K562 (cell line): ENCODE results near the gene SEPTIN6. TPM values are rescaled to one million over a fixed set of nuclear protein-coding genes. Genes with fewer than 3 reads are reported as not detected.

Experiments
- ATF7 ChIP-seq: fragments of 450-650 bp; IDR thresholded peaks from 2 replicates; pipeline ENCODE4 v1.7.1; 2014; ENCODE audit warnings: mild to moderate bottlenecking, moderate library complexity
- CCAR2 ChIP-seq: fragments of 200-400 bp; formaldehyde crosslinking; IDR thresholded peaks from 2 replicates; pipeline ENCODE4 v1.6.1; 2017; ENCODE audit warnings: mild to moderate bottlenecking, low read depth, low read length
- EZH2 ChIP-seq: IDR thresholded peaks from 2 replicates; pipeline ENCODE4 v1.6.1; 2012; ENCODE audit warnings: low read depth, mild to moderate bottlenecking, inconsistent platforms, low read length, borderline replicate concordance
- MCM3 ChIP-seq: fragments of 450-650 bp; IDR thresholded peaks from 2 replicates; pipeline ENCODE4 v1.6.1; 2016
- MEIS2 ChIP-seq: fragments of 450-650 bp; IDR thresholded peaks from 2 replicates; pipeline ENCODE4 v1.6.1; 2014; ENCODE audit warnings: mild to moderate bottlenecking; ENCODE audit not compliant: partially characterized antibody
- SIN3A ChIP-seq, 2 experiments: fragments of 150-350 bp in 1 of 2; IDR thresholded peaks; 2 replicates each; pipeline ENCODE4 v1.6.1; 2011 to 2016; ENCODE audit warnings: borderline replicate concordance in 2 of 2, low read depth in 2 of 2, low read length in 2 of 2, mild to moderate bottlenecking in 2 of 2, moderate library complexity in 2 of 2; ENCODE audit not compliant: control insufficient read depth in 1 of 2
- ZFX ChIP-seq: sonication (generic); formaldehyde crosslinking; IDR thresholded peaks from 2 replicates; pipeline ENCODE4 v1.8.0; 2022; ENCODE audit warnings: mild to moderate bottlenecking, missing genetic modification reagents, moderate library complexity
- polyA plus RNA-seq, 8 experiments: library from polyadenylated mRNA; depleted of rRNA in 4 of 8; stranded (reverse) in 5 of 8; unstranded in 3 of 8; fragments of >200 nt; fragmentation: Nextera tagmentation in 2 of 8; fragmentation: Illumina TruSeq in 1 of 8; extraction: Ambion mirVana in 2 of 8; extraction: Trizol in 1 of 8; gene quantifications; 2 replicates each; pipeline versions ENCODE4 v1.2.1 to v1.2.3, GENCODE V29; 2011 to 2014; ENCODE audit warnings: inconsistent platforms in 1 of 8, missing spikeins in 1 of 8
- total RNA-seq, 7 experiments: library from RNA; depleted of rRNA in 6 of 7; stranded (reverse); fragments of >200 nt in 6 of 7; fragmentation: Illumina TruSeq in 2 of 7; extraction: Trizol in 2 of 7; gene quantifications; 2 replicates each; pipeline versions ENCODE4 v1.2.1 to v1.2.3, GENCODE V29; 2011 to 2021; ENCODE audit warnings: low replicate concordance in 1 of 7
- TF ChIP-seq, protein P1 (sequence below), 3 experiments: fragments of 200-800 bp in 1 of 3; fragments of 250-450 bp in 1 of 3; fragments of 450-650 bp in 1 of 3; sonication (Bioruptor Pico) in 1 of 3; sonication (Bioruptor generic) in 1 of 3; formaldehyde crosslinking in 1 of 3; IDR thresholded peaks; 2 replicates each; pipeline versions ENCODE4 v1.6.1 to v1.8.0; 2016 to 2022; ENCODE audit warnings: mild to moderate bottlenecking in 2 of 3, missing genetic modification characterization in 2 of 3, missing compliant biosample characterization in 1 of 3, moderate library complexity in 1 of 3
- TF ChIP-seq, protein P2 (sequence below): fragments of 450-650 bp; formaldehyde crosslinking; IDR thresholded peaks from 2 replicates; pipeline ENCODE4 v1.4.0; 2020; ENCODE audit warnings: mild to moderate bottlenecking, moderate library complexity

The SEPTIN6 gene
- total and polyA plus RNA-seq, 9 of the 15 experiments (the other 6 are each of a cell fraction or from before 2014, with no cell fraction given), result 8.4 to 67.0 (median 37.8) TPM

DNA sequence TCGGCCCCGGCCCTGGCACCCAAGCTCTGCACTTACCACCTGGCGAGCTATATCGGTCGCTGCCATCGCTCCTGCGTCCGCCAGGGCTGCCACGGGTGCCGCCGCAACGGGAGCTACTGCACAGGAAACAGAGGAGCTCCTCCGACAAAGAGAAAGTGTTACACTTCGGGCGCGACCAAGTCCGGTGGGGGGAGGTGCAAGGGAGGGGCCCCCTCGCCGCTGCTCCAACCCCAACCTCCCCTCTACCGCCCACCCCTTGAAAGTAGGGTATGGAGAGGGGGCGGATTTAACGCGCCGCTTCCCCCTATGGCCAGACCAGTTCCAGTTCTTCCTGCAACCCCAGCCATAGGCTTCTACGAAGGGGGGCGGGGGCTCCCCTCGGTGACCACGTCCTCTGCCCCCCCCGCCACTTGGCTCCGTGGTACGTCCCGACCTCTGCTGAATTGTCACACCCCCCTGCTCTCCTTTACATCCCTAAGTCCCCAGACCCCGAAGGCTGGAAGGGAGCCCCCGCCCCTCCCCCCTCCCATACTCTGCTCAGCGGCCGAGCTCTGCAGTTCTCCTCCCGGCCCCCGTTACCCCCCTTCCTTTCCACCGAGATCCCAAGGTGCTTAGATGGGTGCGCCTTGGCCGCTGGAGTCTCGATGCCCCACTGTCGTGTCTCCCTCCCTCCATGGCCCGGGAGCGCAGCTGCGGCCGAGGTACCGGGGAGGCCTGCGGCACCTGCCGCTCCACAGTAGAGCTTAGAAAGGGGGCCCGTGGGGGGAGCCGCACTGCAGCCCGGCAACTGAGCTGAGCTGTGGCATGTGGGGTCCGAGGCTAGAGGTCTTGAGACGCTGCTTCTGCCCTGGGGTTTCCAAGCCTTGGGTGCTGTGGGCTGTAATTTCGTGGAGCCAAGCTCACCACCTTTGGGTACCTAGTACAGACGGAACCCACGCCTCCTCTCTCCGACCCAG is at the start of gene SEPTIN6 (continued):
- TF ChIP-seq, protein P1, sequence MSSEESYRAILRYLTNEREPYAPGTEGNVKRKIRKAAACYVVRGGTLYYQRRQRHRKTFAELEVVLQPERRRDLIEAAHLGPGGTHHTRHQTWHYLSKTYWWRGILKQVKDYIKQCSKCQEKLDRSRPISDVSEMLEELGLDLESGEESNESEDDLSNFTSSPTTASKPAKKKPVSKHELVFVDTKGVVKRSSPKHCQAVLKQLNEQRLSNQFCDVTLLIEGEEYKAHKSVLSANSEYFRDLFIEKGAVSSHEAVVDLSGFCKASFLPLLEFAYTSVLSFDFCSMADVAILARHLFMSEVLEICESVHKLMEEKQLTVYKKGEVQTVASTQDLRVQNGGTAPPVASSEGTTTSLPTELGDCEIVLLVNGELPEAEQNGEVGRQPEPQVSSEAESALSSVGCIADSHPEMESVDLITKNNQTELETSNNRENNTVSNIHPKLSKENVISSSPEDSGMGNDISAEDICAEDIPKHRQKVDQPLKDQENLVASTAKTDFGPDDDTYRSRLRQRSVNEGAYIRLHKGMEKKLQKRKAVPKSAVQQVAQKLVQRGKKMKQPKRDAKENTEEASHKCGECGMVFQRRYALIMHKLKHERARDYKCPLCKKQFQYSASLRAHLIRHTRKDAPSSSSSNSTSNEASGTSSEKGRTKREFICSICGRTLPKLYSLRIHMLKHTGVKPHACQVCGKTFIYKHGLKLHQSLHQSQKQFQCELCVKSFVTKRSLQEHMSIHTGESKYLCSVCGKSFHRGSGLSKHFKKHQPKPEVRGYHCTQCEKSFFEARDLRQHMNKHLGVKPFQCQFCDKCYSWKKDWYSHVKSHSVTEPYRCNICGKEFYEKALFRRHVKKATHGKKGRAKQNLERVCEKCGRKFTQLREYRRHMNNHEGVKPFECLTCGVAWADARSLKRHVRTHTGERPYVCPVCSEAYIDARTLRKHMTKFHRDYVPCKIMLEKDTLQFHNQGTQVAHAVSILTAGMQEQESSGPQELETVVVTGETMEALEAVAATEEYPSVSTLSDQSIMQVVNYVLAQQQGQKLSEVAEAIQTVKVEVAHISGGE (CRISPR knock-in tag; IDR thresholded peaks at IDR 0.05), result peak in 1 of 3 experiments; percentile 66; a peak in 1 of 6 replicates
- TF ChIP-seq MCM3 (no peak), ZFX (CRISPR knock-in tag) (no peak), MEIS2 (no peak), SIN3A (IDR thresholded peaks at IDR 0.05; ENCODE audit: borderline replicate concordance in 2 of 2, control insufficient read depth in 1 of 2, low read depth in 2 of 2, low read length in 2 of 2) (no peak; a peak in 1 of 4 replicates), CCAR2 (no peak), ATF7 (peak; percentile 99), EZH2 (no peak)
- TF ChIP-seq, protein P2, sequence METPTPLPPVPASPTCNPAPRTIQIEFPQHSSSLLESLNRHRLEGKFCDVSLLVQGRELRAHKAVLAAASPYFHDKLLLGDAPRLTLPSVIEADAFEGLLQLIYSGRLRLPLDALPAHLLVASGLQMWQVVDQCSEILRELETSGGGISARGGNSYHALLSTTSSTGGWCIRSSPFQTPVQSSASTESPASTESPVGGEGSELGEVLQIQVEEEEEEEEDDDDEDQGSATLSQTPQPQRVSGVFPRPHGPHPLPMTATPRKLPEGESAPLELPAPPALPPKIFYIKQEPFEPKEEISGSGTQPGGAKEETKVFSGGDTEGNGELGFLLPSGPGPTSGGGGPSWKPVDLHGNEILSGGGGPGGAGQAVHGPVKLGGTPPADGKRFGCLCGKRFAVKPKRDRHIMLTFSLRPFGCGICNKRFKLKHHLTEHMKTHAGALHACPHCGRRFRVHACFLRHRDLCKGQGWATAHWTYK (CRISPR knock-in tag), result 0 out of 2 replicates have a peak, but pooled peaks have one; percentile 15
